ENCODE measurements around the gene BEX2.

DNA sequence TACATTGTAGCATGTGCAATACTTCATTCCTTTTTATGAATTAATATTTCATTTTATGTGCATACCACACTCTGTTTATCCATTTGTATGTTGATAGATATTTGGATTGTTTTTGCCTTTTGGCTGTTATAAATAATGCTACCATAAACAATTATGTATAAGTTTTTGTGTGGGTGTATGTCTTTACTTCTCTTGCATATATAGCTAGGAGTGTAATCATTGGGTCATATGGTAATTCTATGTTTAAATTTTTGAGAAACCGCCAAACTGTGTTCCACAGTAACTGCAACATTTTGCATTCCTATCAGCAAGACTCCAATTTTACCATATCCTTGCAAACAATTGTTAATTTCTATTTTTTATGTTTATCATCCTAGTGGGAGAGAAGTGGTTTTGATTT lies 31.2 kb downstream of the BEX2 start:
- TF ChIP-seq, protein P1, sequence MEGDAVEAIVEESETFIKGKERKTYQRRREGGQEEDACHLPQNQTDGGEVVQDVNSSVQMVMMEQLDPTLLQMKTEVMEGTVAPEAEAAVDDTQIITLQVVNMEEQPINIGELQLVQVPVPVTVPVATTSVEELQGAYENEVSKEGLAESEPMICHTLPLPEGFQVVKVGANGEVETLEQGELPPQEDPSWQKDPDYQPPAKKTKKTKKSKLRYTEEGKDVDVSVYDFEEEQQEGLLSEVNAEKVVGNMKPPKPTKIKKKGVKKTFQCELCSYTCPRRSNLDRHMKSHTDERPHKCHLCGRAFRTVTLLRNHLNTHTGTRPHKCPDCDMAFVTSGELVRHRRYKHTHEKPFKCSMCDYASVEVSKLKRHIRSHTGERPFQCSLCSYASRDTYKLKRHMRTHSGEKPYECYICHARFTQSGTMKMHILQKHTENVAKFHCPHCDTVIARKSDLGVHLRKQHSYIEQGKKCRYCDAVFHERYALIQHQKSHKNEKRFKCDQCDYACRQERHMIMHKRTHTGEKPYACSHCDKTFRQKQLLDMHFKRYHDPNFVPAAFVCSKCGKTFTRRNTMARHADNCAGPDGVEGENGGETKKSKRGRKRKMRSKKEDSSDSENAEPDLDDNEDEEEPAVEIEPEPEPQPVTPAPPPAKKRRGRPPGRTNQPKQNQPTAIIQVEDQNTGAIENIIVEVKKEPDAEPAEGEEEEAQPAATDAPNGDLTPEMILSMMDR (IDR thresholded peaks at IDR 0.05), result no peak
- no peak for TF ChIP-seq EZH2phosphoT487 (IDR thresholded peaks at IDR 0.05)

All from neural progenitor cell (in vitro differentiated cells).